ENCODE data around the gene TMPRSS11E. TPM values are rescaled to one million over a fixed set of nuclear protein-coding genes. Genes with fewer than 3 reads are reported as not detected.
"Not testable (repeated sequence)": the region's sequence is repeated elsewhere in the genome, so short reads cannot be mapped to it uniquely, and the experiment has no call there.

Gene TMPRSS11E
- total and polyA plus RNA-seq, 2 donors from 2014 or later = 0.24 to 2.3 TPM

- Histone ChIP-seq H3K4me3 (ENCODE audit: low read length in 3 of 3) (no peak overlapping the region), H3K36me3 (ENCODE audit: control insufficient read depth in 2 of 3, insufficient read depth in 3 of 3, low read length in 3 of 3) (no peaks in the 10 kb centered on the region), H3K27ac (ENCODE audit: low read depth in 2 of 2, low read length in 2 of 2) (no peak overlapping the region), H3K9ac (ENCODE audit: low read length in 3 of 3) (no peak overlapping the region), H3K4me1 (ENCODE audit: control insufficient read depth in 2 of 3, insufficient read depth in 2 of 3, low read depth in 1 of 3, low read length in 3 of 3) (no peaks in the 10 kb centered on the region), H3K9me3 (ENCODE audit: control insufficient read depth in 2 of 3, insufficient read depth in 1 of 3, low read length in 3 of 3) (no peaks in the 10 kb centered on the region), H3K27me3 (ENCODE audit: control insufficient read depth, insufficient read depth, low read length) (no peaks in the 10 kb centered on the region)
- FAIRE-seq = no peak
- TF ChIP-seq CTCF (IDR thresholded peaks at IDR 0.05; ENCODE audit: borderline replicate concordance, extremely low read depth, insufficient read depth) = no peak
- intact Hi-C loops (cut with DNase I) = no loop called here
- no peak for DNase-seq
These were observed 39.4 kb upstream of the TMPRSS11E start for GRCh38 chr4:68407868-68408190.

- H3K27me3 ChIP-seq (ENCODE audit: control insufficient read depth, insufficient read depth, low read length) = no peaks in the 10 kb centered on the region
- no peak overlapping the region for H3K4me3 ChIP-seq (ENCODE audit: low read length in 3 of 3)
- H3K9ac ChIP-seq (ENCODE audit: low read length in 3 of 3) = no peak overlapping the region
- no peak overlapping the region for H3K27ac ChIP-seq (ENCODE audit: low read depth in 2 of 2, low read length in 2 of 2)
- DNase-seq (no peak), FAIRE-seq (no peak)
- TF ChIP-seq CTCF (IDR thresholded peaks at IDR 0.05; ENCODE audit: borderline replicate concordance, extremely low read depth, insufficient read depth) = no peak
- intact Hi-C loops (cut with DNase I) = no loop called here
- no peaks in the 10 kb centered on the region for H3K4me1 ChIP-seq (ENCODE audit: control insufficient read depth in 2 of 3, insufficient read depth in 2 of 3, low read depth in 1 of 3, low read length in 3 of 3)
- H3K9me3 ChIP-seq (ENCODE audit: control insufficient read depth in 2 of 3, insufficient read depth in 1 of 3, low read length in 3 of 3) = no peaks in the 10 kb centered on the region
- H3K36me3 ChIP-seq (ENCODE audit: control insufficient read depth in 2 of 3, insufficient read depth in 3 of 3, low read length in 3 of 3) = no peaks in the 10 kb centered on the region
These were observed 37.1 kb upstream of the TMPRSS11E start for GRCh38 chr4:68410149-68410548.

- no peak for TF ChIP-seq CTCF (IDR thresholded peaks at IDR 0.05; ENCODE audit: borderline replicate concordance, extremely low read depth, insufficient read depth)
- intact Hi-C loops (cut with DNase I) = no loop called here
- no peak for DNase-seq
- Histone ChIP-seq H3K9ac (ENCODE audit: low read length in 3 of 3) (no peak overlapping the region), H3K4me1 (ENCODE audit: control insufficient read depth in 2 of 3, insufficient read depth in 2 of 3, low read depth in 1 of 3, low read length in 3 of 3) (no peaks in the 10 kb centered on the region), H3K9me3 (ENCODE audit: control insufficient read depth in 2 of 3, insufficient read depth in 1 of 3, low read length in 3 of 3) (no peaks in the 10 kb centered on the region), H3K36me3 (ENCODE audit: control insufficient read depth in 2 of 3, insufficient read depth in 3 of 3, low read length in 3 of 3) (no peaks in the 10 kb centered on the region), H3K4me3 (ENCODE audit: low read length in 3 of 3) (no peak overlapping the region), H3K27me3 (ENCODE audit: control insufficient read depth, insufficient read depth, low read length) (no peaks in the 10 kb centered on the region), H3K27ac (ENCODE audit: low read depth in 2 of 2, low read length in 2 of 2) (no peak overlapping the region)
- FAIRE-seq = no peak
These were observed 36.6 kb upstream of the TMPRSS11E start for GRCh38 chr4:68410643-68411042.

GRCh38 chr4:68412031-68412430, 35.2 kb upstream of the TMPRSS11E start:
- H3K36me3 ChIP-seq (ENCODE audit: control insufficient read depth in 2 of 3, insufficient read depth in 3 of 3, low read length in 3 of 3); H3K9ac ChIP-seq (ENCODE audit: low read length in 3 of 3); DNase-seq; intact Hi-C loops (cut with DNase I); H3K4me1 ChIP-seq (ENCODE audit: control insufficient read depth in 2 of 3, insufficient read depth in 2 of 3, low read depth in 1 of 3, low read length in 3 of 3); H3K27ac ChIP-seq (ENCODE audit: low read depth in 2 of 2, low read length in 2 of 2); FAIRE-seq; H3K4me3 ChIP-seq (ENCODE audit: low read length in 3 of 3); H3K9me3 ChIP-seq (ENCODE audit: control insufficient read depth in 2 of 3, insufficient read depth in 1 of 3, low read length in 3 of 3); H3K27me3 ChIP-seq (ENCODE audit: control insufficient read depth, insufficient read depth, low read length): not testable (repeated sequence)

Measured in kidney (tissue), 14 donors.